ENCODE data around the gene TRAM1L1.

Gene TRAM1L1

GRCh38 chr4:117084866-117085701, at the start of gene TRAM1L1:
TSS of gene TRAM1L1 (minus strand) at chr4:117085576. CDS start at chr4:117085393, 183 bp downstream.
- no peak within 1 kb of the TSS for H3K9ac ChIP-seq (ENCODE audit: low read length)
- H3K36me3 ChIP-seq (ENCODE audit: insufficient read depth, low read length), result no peaks in the 10 kb centered on the region
- H2AFZ ChIP-seq (ENCODE audit: low read length), result no peak within 1 kb of the TSS
- TF ChIP-seq CTCF (IDR thresholded peaks at IDR 0.05; ENCODE audit: low read length) (no peak), EZH2 (IDR thresholded peaks at IDR 0.05; ENCODE audit: borderline replicate concordance, low read length) (no peak)
- no peak within 1 kb of the TSS for H3K4me2 ChIP-seq (ENCODE audit: low read length)
- H3K27me3 ChIP-seq (ENCODE audit: insufficient read depth, low read length), result no peaks in the 10 kb centered on the region
- no peak within 1 kb of the TSS for H3K4me3 ChIP-seq (ENCODE audit: low read depth, low read length, poor library complexity, severe bottlenecking)
- H4K20me1 ChIP-seq (ENCODE audit: insufficient read depth, low read length), result no peaks in the 10 kb centered on the region
- H3K4me1 ChIP-seq (ENCODE audit: insufficient read depth, low read length, severe bottlenecking), result no peaks in the 10 kb centered on the region
- H3K79me2 ChIP-seq (ENCODE audit: insufficient read depth, low read length), result no peaks in the 10 kb centered on the region
- no peaks in the 10 kb centered on the region for H3F3A ChIP-seq (ENCODE audit: insufficient read depth, low read length)
- no peak within 1 kb of the TSS for H3K27ac ChIP-seq (ENCODE audit: low read depth, low read length, poor library complexity, severe bottlenecking)
- no peaks in the 10 kb centered on the region for H3K9me2 ChIP-seq (ENCODE audit: low read depth, low read length)
- H3K9me3 ChIP-seq (ENCODE audit: low read length), result no peaks in the 10 kb centered on the region

DNA sequence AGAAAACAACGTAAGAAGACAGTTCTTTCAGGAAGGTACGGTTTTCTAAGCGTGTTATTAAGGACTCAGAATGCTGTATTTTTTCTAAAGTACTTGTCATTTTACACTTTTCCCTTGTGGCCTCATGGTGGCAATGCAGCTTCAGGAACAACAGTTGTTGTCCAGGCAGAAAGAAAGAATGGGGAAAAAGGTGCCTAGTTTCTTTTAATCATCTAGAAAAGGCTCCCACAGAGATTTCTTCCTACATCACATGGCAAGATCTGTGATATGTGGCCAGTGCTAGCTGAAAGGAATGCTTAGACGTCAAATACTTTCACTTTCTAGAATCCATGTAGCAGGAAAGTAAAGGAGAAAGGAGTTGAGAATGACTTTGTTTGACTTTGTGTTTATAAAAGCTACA, 49.0 kb upstream of the TRAM1L1 start:
- Histone ChIP-seq H3F3A (ENCODE audit: insufficient read depth, low read length) (no peaks in the 10 kb centered on the region), H3K4me3 (ENCODE audit: low read depth, low read length, poor library complexity, severe bottlenecking) (no peak overlapping the region), H3K9me2 (ENCODE audit: low read depth, low read length) (no peaks in the 10 kb centered on the region), H3K4me2 (ENCODE audit: low read length) (no peak overlapping the region), H3K4me1 (ENCODE audit: insufficient read depth, low read length, severe bottlenecking) (no peaks in the 10 kb centered on the region), H3K36me3 (ENCODE audit: insufficient read depth, low read length) (no peaks in the 10 kb centered on the region), H3K9ac (ENCODE audit: low read length) (no peak overlapping the region), H2AFZ (ENCODE audit: low read length) (no peak overlapping the region; the same call in 1 of the 2 replicates), H3K27me3 (ENCODE audit: insufficient read depth, low read length) (no peaks in the 10 kb centered on the region), H3K79me2 (ENCODE audit: insufficient read depth, low read length) (no peaks in the 10 kb centered on the region), H3K27ac (ENCODE audit: low read depth, low read length, poor library complexity, severe bottlenecking) (no peak overlapping the region), H3K9me3 (ENCODE audit: low read length) (no peaks in the 10 kb centered on the region), H4K20me1 (ENCODE audit: insufficient read depth, low read length) (no peaks in the 10 kb centered on the region)
- TF ChIP-seq EZH2 (IDR thresholded peaks at IDR 0.05; ENCODE audit: borderline replicate concordance, low read length) (no peak), CTCF (IDR thresholded peaks at IDR 0.05; ENCODE audit: low read length) (peak; percentile 33; the same call in 1 of the 2 replicates)

- no peaks in the 10 kb centered on the region for H3K27me3 ChIP-seq (ENCODE audit: insufficient read depth, low read length)
- no peaks in the 10 kb centered on the region for H3K9me2 ChIP-seq (ENCODE audit: low read depth, low read length)
- H3K9me3 ChIP-seq (ENCODE audit: low read length), result no peaks in the 10 kb centered on the region
- no peak overlapping the region for H3K4me3 ChIP-seq (ENCODE audit: low read depth, low read length, poor library complexity, severe bottlenecking)
- no peaks in the 10 kb centered on the region for H3K4me1 ChIP-seq (ENCODE audit: insufficient read depth, low read length, severe bottlenecking)
- no peak overlapping the region for H3K27ac ChIP-seq (ENCODE audit: low read depth, low read length, poor library complexity, severe bottlenecking)
- no peak overlapping the region for H2AFZ ChIP-seq (ENCODE audit: low read length)
- no peak overlapping the region for H3K9ac ChIP-seq (ENCODE audit: low read length)
- no peaks in the 10 kb centered on the region for H4K20me1 ChIP-seq (ENCODE audit: insufficient read depth, low read length)
- no peaks in the 10 kb centered on the region for H3K79me2 ChIP-seq (ENCODE audit: insufficient read depth, low read length)
- no peaks in the 10 kb centered on the region for H3F3A ChIP-seq (ENCODE audit: insufficient read depth, low read length)
- H3K4me2 ChIP-seq (ENCODE audit: low read length), result no peak overlapping the region
- no peak for TF ChIP-seq CTCF (IDR thresholded peaks at IDR 0.05; ENCODE audit: low read length)
- H3K36me3 ChIP-seq (ENCODE audit: insufficient read depth, low read length), result no peaks in the 10 kb centered on the region
Observed at GRCh38 chr4:117096886-117097285, 11.5 kb upstream of the TRAM1L1 start.
